ENCODE measurements around the gene CHST5. TPM values are rescaled to one million over a fixed set of nuclear protein-coding genes. Genes with fewer than 3 reads are reported as not detected.

CHST5 gene
- total RNA-seq, 1 donor from 2014 or later: 0.62 TPM

DNA sequence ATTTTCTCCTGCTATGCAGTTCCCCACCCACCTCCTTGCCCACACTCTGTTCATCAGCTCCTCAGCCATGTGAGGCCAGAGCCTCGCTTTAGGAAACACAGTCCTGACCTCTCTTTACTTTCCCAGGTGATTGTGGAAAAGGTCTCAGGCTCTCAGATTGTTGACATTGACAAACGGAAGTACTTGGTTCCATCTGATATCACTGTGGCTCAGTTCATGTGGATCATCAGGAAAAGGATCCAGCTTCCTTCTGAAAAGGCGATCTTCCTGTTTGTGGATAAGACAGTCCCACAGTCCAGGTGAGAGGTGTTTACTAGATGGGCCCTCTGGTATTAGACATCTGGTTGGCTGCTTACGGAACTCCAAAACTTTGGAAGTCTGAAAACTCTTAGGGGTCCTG is 32.0 kb upstream of the CHST5 start:
- no peak for TF ChIP-seq CTCF (IDR thresholded peaks at IDR 0.05)
- no peaks in the 10 kb centered on the region for H3K9me3 ChIP-seq
- intact Hi-C loops (cut with DNase I): no loop called here
- no peak overlapping the region for H3K27ac ChIP-seq
- H3K4me3 ChIP-seq: no peak overlapping the region
- H3K27me3 ChIP-seq (ENCODE audit: low read depth): no peaks in the 10 kb centered on the region
- no peak for ATAC-seq
- no peak for DNase-seq
- H3K4me1 ChIP-seq: peaks cover 60% of the 10 kb centered on the region
- H3K36me3 ChIP-seq: peaks cover 53% of the 10 kb centered on the region

- Histone ChIP-seq H3K4me3 (peak overlapping the region; percentile 94), H3K27me3 (ENCODE audit: low read depth) (no peaks in the 10 kb centered on the region), H3K9me3 (no peaks in the 10 kb centered on the region), H3K36me3 (peaks cover 42% of the 10 kb centered on the region), H3K4me1 (peaks cover 55% of the 10 kb centered on the region), H3K27ac (peak overlapping the region; percentile 83)
- intact Hi-C loops (cut with DNase I): no loop called here
- no peak for TF ChIP-seq CTCF (IDR thresholded peaks at IDR 0.05)
- ATAC-seq: peak; percentile 23
- no peak for DNase-seq
Observed at GRCh38 chr16:75566758-75567255, 30.9 kb upstream of the CHST5 start.

DNA sequence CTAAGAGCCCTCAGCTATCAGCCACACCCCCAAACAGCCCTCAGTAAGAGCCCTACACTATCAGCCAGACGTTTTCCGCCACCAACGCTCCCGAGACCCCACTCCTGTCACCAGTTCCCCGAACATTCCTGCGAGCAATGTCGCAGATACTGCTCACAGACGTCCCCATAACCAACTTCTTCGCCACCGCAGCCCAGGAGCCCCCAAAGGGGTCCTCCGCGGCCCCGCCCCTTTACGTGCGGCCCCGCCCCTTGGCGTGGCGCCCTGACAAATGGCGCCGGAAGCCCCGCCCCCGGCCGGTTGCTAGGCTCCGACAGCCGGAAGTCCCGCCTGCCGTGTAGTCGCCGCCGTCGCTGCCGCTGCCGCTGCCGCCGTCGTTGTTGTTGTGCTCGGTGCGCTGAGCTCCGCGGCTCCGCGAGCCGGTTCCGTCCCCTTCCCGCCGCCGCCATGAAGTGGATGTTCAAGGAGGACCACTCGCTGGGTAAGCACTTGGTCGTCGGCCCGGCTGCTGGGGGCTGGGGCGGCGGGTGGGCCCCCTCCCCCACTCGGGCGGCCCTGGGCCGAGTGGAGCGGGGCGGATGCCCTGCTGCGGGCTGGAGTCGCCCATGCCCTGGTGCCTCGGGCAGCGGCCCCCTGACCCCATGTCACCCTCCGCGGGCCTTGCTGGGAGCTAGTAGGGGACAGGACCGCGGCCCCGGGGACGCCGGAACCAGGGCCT is 30.3 kb upstream of the CHST5 start, which contains the start of gene GABARAPL2:
Gene GABARAPL2, plus strand, starts transcription at position 340 of the 718 bp plus-strand sequence. Its CDS starts 108 bp downstream, at position 448.
- Histone ChIP-seq H3K9me3 (no peaks in the 10 kb centered on the region), H3K27ac (peak within 1 kb of the TSS; percentile 83), H3K36me3 (peaks cover 37% of the 10 kb centered on the region), H3K4me3 (peak within 1 kb of the TSS; percentile 94), H3K27me3 (ENCODE audit: low read depth) (no peaks in the 10 kb centered on the region), H3K4me1 (peaks cover 50% of the 10 kb centered on the region)
- intact Hi-C loops (cut with DNase I): no loop called here
- DNase-seq: peak; percentile 91
- peak; percentile 95 to 96 for ATAC-seq
- TF ChIP-seq CTCF (IDR thresholded peaks at IDR 0.05): no peak

DNA sequence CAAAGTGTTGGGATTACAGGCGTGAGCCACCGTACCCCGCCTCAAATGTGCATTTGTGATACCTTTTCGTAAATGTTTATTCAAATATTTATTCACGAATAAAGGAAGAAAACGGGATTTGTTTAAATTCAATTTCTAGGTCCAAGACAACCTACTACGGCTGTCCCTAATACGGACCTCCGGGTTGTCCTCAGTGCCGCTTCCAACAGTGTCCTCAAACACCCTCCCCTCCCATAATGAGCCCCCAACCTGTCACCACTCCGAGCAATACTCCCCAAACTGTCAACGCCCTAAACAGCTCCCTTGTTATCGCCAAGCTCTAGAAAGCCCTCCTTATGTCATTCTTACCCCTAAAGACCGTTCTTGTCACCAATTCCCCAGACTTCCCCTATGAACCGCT is 29.7 kb upstream of the CHST5 start:
- peak in 1 of 2 donors; percentile 23 for ATAC-seq
- intact Hi-C loops (cut with DNase I): no loop called here
- DNase-seq: no peak

More for the DNA sequence above, 29.7 kb upstream of the CHST5 start:
- H3K4me3 ChIP-seq: peak overlapping the region; percentile 94
- peaks cover 31% of the 10 kb centered on the region for H3K36me3 ChIP-seq
- no peaks in the 10 kb centered on the region for H3K9me3 ChIP-seq
- no peaks in the 10 kb centered on the region for H3K27me3 ChIP-seq (ENCODE audit: low read depth)
- peaks cover 44% of the 10 kb centered on the region for H3K4me1 ChIP-seq
- no peak for TF ChIP-seq CTCF (IDR thresholded peaks at IDR 0.05)
- H3K27ac ChIP-seq: peak overlapping the region; percentile 83
